Endothelial cell of umbilical vein (primary cell): ENCODE results near the gene ADAP2.

Experiments used
- EZH2 ChIP-seq: IDR thresholded peaks from 2 replicates; pipeline ENCODE4 v1.6.1; 2012; ENCODE audit warnings: borderline replicate concordance, low read depth, mild to moderate bottlenecking, moderate library complexity, low read length, inconsistent platforms; ENCODE audit not compliant: severe bottlenecking
- FOS ChIP-seq: IDR thresholded peaks from 2 replicates; pipeline ENCODE4 v1.6.1; 2011; ENCODE audit warnings: mild to moderate bottlenecking, low read length, moderate library complexity, borderline replicate concordance; ENCODE audit not compliant: insufficient read depth
- MYC ChIP-seq: IDR thresholded peaks from one replicate; pipeline ENCODE4 v1.6.1; 2011; ENCODE audit warnings: mild to moderate bottlenecking, low read depth, low read length
- POLR2AphosphoS5 ChIP-seq: IDR thresholded peaks from 2 replicates; pipeline ENCODE4 v1.6.1; 2012; ENCODE audit warnings: low read depth, mild to moderate bottlenecking, control low read depth, low read length, moderate library complexity; ENCODE audit not compliant: insufficient read depth
- TF ChIP-seq, protein P1 (sequence below), 2 donors: IDR thresholded peaks; 1 replicate in 1 of 2; 2 replicates in 1 of 2; pipeline ENCODE4 v1.5.1; 2011; ENCODE audit warnings: low read length in 2 of 2, mild to moderate bottlenecking in 2 of 2, moderate library complexity in 2 of 2, control low read depth in 1 of 2, inconsistent platforms in 1 of 2, low read depth in 1 of 2; ENCODE audit not compliant: insufficient read depth in 1 of 2; ENCODE audit errors: extremely low read depth in 1 of 2

GRCh38 chr17:30939051-30939689 is 17.4 kb downstream of the ADAP2 start:
- TF ChIP-seq, protein P1, sequence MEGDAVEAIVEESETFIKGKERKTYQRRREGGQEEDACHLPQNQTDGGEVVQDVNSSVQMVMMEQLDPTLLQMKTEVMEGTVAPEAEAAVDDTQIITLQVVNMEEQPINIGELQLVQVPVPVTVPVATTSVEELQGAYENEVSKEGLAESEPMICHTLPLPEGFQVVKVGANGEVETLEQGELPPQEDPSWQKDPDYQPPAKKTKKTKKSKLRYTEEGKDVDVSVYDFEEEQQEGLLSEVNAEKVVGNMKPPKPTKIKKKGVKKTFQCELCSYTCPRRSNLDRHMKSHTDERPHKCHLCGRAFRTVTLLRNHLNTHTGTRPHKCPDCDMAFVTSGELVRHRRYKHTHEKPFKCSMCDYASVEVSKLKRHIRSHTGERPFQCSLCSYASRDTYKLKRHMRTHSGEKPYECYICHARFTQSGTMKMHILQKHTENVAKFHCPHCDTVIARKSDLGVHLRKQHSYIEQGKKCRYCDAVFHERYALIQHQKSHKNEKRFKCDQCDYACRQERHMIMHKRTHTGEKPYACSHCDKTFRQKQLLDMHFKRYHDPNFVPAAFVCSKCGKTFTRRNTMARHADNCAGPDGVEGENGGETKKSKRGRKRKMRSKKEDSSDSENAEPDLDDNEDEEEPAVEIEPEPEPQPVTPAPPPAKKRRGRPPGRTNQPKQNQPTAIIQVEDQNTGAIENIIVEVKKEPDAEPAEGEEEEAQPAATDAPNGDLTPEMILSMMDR (IDR thresholded peaks at IDR 0.05; ENCODE audit: extremely low read depth in 1 of 2, insufficient read depth in 1 of 2, low read depth in 1 of 2, low read length in 2 of 2), result no peak
- TF ChIP-seq FOS (no peak), POLR2AphosphoS5 (no peak), MYC (no peak), EZH2 (no peak)
